ENCODE data around the gene WNT2B. TPM values are rescaled to one million over a fixed set of nuclear protein-coding genes. Genes with fewer than 3 reads are reported as not detected.
"Not testable (repeated sequence)": the region's sequence is repeated elsewhere in the genome, so short reads cannot be mapped to it uniquely, and the experiment has no call there.

The WNT2B gene
- total and polyA plus RNA-seq, 9 of the 15 experiments (the other 6 are each of a cell fraction or from before 2014, with no cell fraction given): 0.02 to 0.06 (median 0.04) TPM; not detected in 3

DNA sequence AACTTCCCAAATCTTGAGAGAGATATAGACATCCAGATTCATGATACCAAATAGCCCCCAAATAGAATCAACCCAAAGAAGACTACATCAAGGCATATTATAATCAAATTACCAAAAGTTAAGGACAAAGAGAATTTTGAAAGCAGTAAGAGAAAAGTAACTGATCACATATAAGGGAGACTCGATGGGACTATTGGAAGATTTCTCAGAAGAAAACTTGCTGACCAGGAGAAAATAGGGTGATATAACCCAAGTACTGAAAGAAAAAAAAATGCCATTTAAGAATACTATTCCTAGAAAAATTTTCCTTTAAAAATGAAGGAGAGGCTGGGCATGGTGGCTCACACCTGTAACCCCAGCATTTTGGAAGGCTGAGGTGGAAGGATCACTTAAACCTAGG lies 30.5 kb upstream of the WNT2B start:
- TF ChIP-seq ZNF316 (IDR thresholded peaks at IDR 0.05) (peak; percentile 38; the same call in 1 of the 2 replicates), BCOR (IDR thresholded peaks at IDR 0.05) (no peak), MAFG (tag; conservative IDR thresholded peaks at IDR 0.05) (0 out of 2 replicates have a peak, but pooled peaks have one; percentile 37)
- Histone ChIP-seq H3K79me2 (ENCODE audit: control insufficient read depth, insufficient read depth, low read length) (no peaks in the 10 kb centered on the region), H3K9me3 (replicated peaks; ENCODE audit: control insufficient read depth, insufficient read depth, low read depth, low read length) (no peaks in the 10 kb centered on the region; the same call in none of the 2 replicates), H3K36me3 (ENCODE audit: control insufficient read depth, insufficient read depth, low read length) (no peaks in the 10 kb centered on the region), H3K27me3 (ENCODE audit: control insufficient read depth in 2 of 2, insufficient read depth in 2 of 2, low read length in 2 of 2) (no peaks in the 10 kb centered on the region; a peak in 1 of 5 replicates), H3K9ac (ENCODE audit: insufficient read depth in 1 of 2, low read depth in 2 of 2, low read length in 2 of 2) (no peak overlapping the region), H3K4me1 (replicated peaks in 1 of 2; ENCODE audit: control insufficient read depth in 2 of 2, insufficient read depth in 2 of 2, low read length in 2 of 2) (no peaks in the 10 kb centered on the region), H3K27ac (ENCODE audit: extremely low read depth, low read depth, low read length) (no peak overlapping the region), H3K9me1 (ENCODE audit: control insufficient read depth, insufficient read depth, low read length) (no peaks in the 10 kb centered on the region), H2AFZ (ENCODE audit: low read depth, low read length) (no peak overlapping the region), H3K4me3 (no peak overlapping the region), H4K20me1 (replicated peaks; ENCODE audit: control insufficient read depth, insufficient read depth, low read length) (no peaks in the 10 kb centered on the region), H3K4me2 (ENCODE audit: insufficient read depth, low read length) (no peak overlapping the region)
- DNase-seq (ENCODE audit: extremely low read depth in 1 of 4, low spot score in 3 of 4): no peak
- POLR2A ChIA-PET: interaction anchor here (0.9 kb wide), 1 partner anchor 37 kb away, joined by 3 read pairs; no protein-coding TSS in a partner anchor
- 0% methylated on average over 1 of the region's 1 CpG for WGBS (ENCODE audit: insufficient coverage, low coverage, missing lambda C conversion rate)
- BruUV-seq (replicated peaks): no TSS peak
- in situ Hi-C loops (cut with MboI): no loop called here
- intact Hi-C loops (cut with micrococcal nuclease): no loop called here
- no peak for FAIRE-seq
- ATAC-seq: no peak
- CTCF ChIA-PET (ENCODE audit: low intra/inter-chr PET ratio): no interaction called here

DNA sequence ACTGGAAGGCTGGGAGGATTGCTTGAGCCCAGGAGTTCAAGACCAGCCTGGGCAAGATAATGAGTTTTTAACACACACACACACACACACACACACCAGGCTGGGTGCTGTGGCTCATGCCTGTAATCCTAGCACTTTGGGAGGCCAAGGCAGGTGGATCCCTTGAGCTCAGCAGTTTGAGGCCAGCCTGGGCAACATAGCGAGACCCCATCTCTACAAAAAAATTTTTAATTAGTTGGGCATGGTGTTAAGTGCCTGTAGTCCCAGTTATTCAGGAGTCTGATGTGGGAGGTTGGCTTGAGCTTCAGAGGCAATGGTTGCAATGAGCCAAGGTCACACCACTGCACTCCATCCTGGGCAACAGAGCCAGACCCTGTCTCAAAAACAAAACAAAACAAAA lies 22.7 kb upstream of the WNT2B start:
- CTCF ChIA-PET (ENCODE audit: low intra/inter-chr PET ratio); BruUV-seq (replicated peaks); FAIRE-seq; H3K9me1 ChIP-seq (ENCODE audit: control insufficient read depth, insufficient read depth, low read length); H3K4me2 ChIP-seq (ENCODE audit: insufficient read depth, low read length); DNase-seq (ENCODE audit: extremely low read depth in 1 of 4, low spot score in 3 of 4); ATAC-seq; intact Hi-C loops (cut with micrococcal nuclease); H3K27me3 ChIP-seq (ENCODE audit: control insufficient read depth in 2 of 2, insufficient read depth in 2 of 2, low read length in 2 of 2); H3K36me3 ChIP-seq (ENCODE audit: control insufficient read depth, insufficient read depth, low read length); H3K79me2 ChIP-seq (ENCODE audit: control insufficient read depth, insufficient read depth, low read length); H3K9ac ChIP-seq (ENCODE audit: insufficient read depth in 1 of 2, low read depth in 2 of 2, low read length in 2 of 2); H3K4me1 ChIP-seq (replicated peaks in 1 of 2; ENCODE audit: control insufficient read depth in 2 of 2, insufficient read depth in 2 of 2, low read length in 2 of 2); H4K20me1 ChIP-seq (replicated peaks; ENCODE audit: control insufficient read depth, insufficient read depth, low read length); H3K4me3 ChIP-seq; H2AFZ ChIP-seq (ENCODE audit: low read depth, low read length); H3K27ac ChIP-seq (ENCODE audit: extremely low read depth, low read depth, low read length); in situ Hi-C loops (cut with MboI); H3K9me3 ChIP-seq (replicated peaks; ENCODE audit: control insufficient read depth, insufficient read depth, low read depth, low read length): not testable (repeated sequence)
- 0% methylated on average over 1 of the region's 1 CpG for WGBS (ENCODE audit: insufficient coverage, low coverage, missing lambda C conversion rate)
- TF ChIP-seq ZNF121 (CRISPR knock-in tag; conservative IDR thresholded peaks at IDR 0.05): peak; percentile 82
- POLR2A ChIA-PET: interaction anchor here (0.5 to 1.5 kb wide), 4 partner anchors 10 to 27 kb away, joined by 3 to 5 read pairs (median 4); no protein-coding TSS in a partner anchor

DNA sequence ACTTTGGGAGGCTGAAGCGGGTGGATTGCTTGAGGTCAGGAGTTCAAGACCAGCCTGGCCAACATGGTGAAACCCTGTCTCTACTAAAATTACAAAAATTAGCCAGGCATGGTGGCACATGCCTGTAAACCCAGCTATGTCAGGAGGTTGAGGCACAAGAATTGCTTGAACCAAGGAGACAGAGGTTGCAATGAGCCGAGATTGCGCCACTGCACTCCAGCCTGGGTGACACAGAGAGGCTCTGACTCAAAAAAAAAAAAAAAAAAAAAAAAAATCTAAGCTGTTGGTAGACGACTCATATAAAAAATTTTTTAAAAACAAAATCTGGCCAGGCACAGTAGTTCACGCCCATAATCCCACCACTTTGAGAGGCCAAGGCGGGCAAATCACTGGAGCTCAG lies 21.1 kb upstream of the WNT2B start:
- H3K4me1 ChIP-seq (replicated peaks in 1 of 2; ENCODE audit: control insufficient read depth in 2 of 2, insufficient read depth in 2 of 2, low read length in 2 of 2); CTCF ChIA-PET (ENCODE audit: low intra/inter-chr PET ratio); H2AFZ ChIP-seq (ENCODE audit: low read depth, low read length); H4K20me1 ChIP-seq (replicated peaks; ENCODE audit: control insufficient read depth, insufficient read depth, low read length); ATAC-seq; H3K27me3 ChIP-seq (ENCODE audit: control insufficient read depth in 2 of 2, insufficient read depth in 2 of 2, low read length in 2 of 2); H3K4me3 ChIP-seq; intact Hi-C loops (cut with micrococcal nuclease); FAIRE-seq; H3K9me1 ChIP-seq (ENCODE audit: control insufficient read depth, insufficient read depth, low read length); in situ Hi-C loops (cut with MboI); H3K36me3 ChIP-seq (ENCODE audit: control insufficient read depth, insufficient read depth, low read length); H3K9ac ChIP-seq (ENCODE audit: insufficient read depth in 1 of 2, low read depth in 2 of 2, low read length in 2 of 2); H3K9me3 ChIP-seq (replicated peaks; ENCODE audit: control insufficient read depth, insufficient read depth, low read depth, low read length); H3K4me2 ChIP-seq (ENCODE audit: insufficient read depth, low read length); H3K79me2 ChIP-seq (ENCODE audit: control insufficient read depth, insufficient read depth, low read length); DNase-seq (ENCODE audit: extremely low read depth in 1 of 4, low spot score in 3 of 4); H3K27ac ChIP-seq (ENCODE audit: extremely low read depth, low read depth, low read length); BruUV-seq (replicated peaks): not testable (repeated sequence)
- POLR2A ChIA-PET: interaction anchor here (0.7 kb wide), 2 partner anchors 20 to 1243 kb away, joined by 3 read pairs; no protein-coding TSS in a partner anchor
- 8% methylated on average over 6 of the region's 6 CpGs for WGBS (ENCODE audit: insufficient coverage, low coverage, missing lambda C conversion rate)

Measured in K562 (cell line).